Glutamatergic neuron (in vitro differentiated cells): ENCODE measurements around the gene NHSL2. TPM values are rescaled to one million over a fixed set of nuclear protein-coding genes. Genes with fewer than 3 reads are reported as not detected.

Experiments
- DNase-seq: peaks from one replicate; pipeline ENCODE4 v3.0.0; 2022
- H3K27ac Mint-ChIP-seq: one replicate; pipeline ENCODE4 v1.8.0; 2020; ENCODE audit warnings: mild to moderate bottlenecking, mixed read lengths, inconsistent platforms; ENCODE audit not compliant: unreplicated experiment
- H3K27me3 Mint-ChIP-seq: one replicate; pipeline ENCODE4 v1.8.0; 2020; ENCODE audit warnings: mild to moderate bottlenecking, moderate library complexity, mixed read lengths, inconsistent platforms; ENCODE audit not compliant: unreplicated experiment
- H3K36me3 Mint-ChIP-seq: one replicate; pipeline ENCODE4 v1.8.0; 2020; ENCODE audit warnings: mild to moderate bottlenecking, mixed read lengths, inconsistent platforms; ENCODE audit not compliant: unreplicated experiment
- H3K4me1 Mint-ChIP-seq: one replicate; pipeline ENCODE4 v1.8.0; 2020; ENCODE audit warnings: mild to moderate bottlenecking, low read depth, mixed read lengths, inconsistent platforms; ENCODE audit not compliant: unreplicated experiment
- H3K4me3 Mint-ChIP-seq: one replicate; pipeline ENCODE4 v1.8.0; 2020; ENCODE audit warnings: mild to moderate bottlenecking, mixed read lengths, inconsistent platforms; ENCODE audit not compliant: unreplicated experiment
- H3K9me3 Mint-ChIP-seq: one replicate; pipeline ENCODE4 v1.8.0; 2020; ENCODE audit warnings: mild to moderate bottlenecking, moderate library complexity, mixed read lengths, inconsistent platforms; ENCODE audit not compliant: unreplicated experiment
- total RNA-seq: library from RNA; stranded (reverse); fragmentation: NEBNext Ultra II Directional; extraction: Animal tissue kit (Norgen Biotek cat#: 25700); gene quantifications from one replicate; pipeline ENCODE4 v1.2.1, GENCODE V29; 2021; ENCODE audit not compliant: unreplicated experiment
- TF ChIP-seq, protein P1 (sequence below): fragments of 200-600 bp; sonication (generic); IDR thresholded peaks from one replicate; pipeline ENCODE4 v1.5.0; 2021; ENCODE audit not compliant: partially characterized antibody, unreplicated experiment

NHSL2 gene
- total RNA-seq, 1 donor from 2014 or later, result 7.3 TPM

DNA sequence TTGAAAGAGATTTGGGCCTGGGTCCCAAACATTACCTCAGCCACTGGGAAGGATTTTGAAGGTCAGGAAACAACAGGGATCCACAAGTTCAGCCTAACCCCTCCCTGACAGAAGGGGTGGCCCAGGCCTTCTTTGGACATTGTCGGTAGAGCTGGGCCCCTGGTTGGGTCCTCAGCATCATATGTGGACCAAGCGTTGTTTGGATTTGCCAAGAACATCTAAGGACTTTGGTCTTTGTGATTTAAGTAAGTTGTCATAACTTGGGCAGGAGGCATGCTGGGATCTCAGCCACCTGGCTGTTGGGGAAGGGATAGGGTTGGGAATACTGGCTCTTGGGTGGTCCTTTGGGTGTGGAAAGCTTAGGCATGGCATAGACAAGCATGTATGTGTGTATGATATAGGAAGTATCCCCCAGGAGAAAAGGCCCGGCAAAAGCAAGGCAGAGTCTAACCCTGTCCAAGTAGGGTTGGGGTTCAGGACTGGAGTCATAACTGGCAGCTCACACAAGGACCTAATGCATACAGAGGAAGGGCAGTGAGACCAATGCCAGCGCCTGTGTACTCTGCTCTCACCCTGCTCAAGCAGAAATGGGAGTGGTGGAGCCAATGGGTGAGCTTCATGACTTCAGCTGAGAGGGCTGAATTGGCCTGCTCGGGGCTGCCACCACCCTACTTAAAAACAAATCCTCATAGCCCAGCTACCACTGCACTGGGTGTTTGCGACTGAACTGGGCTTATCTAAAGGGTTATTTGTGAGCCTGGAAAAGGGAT is 118.2 kb downstream of the NHSL2 start:
- H3K27ac Mint-ChIP-seq, result no peak overlapping the region
- TF ChIP-seq, protein P1, sequence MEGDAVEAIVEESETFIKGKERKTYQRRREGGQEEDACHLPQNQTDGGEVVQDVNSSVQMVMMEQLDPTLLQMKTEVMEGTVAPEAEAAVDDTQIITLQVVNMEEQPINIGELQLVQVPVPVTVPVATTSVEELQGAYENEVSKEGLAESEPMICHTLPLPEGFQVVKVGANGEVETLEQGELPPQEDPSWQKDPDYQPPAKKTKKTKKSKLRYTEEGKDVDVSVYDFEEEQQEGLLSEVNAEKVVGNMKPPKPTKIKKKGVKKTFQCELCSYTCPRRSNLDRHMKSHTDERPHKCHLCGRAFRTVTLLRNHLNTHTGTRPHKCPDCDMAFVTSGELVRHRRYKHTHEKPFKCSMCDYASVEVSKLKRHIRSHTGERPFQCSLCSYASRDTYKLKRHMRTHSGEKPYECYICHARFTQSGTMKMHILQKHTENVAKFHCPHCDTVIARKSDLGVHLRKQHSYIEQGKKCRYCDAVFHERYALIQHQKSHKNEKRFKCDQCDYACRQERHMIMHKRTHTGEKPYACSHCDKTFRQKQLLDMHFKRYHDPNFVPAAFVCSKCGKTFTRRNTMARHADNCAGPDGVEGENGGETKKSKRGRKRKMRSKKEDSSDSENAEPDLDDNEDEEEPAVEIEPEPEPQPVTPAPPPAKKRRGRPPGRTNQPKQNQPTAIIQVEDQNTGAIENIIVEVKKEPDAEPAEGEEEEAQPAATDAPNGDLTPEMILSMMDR, result no peak
- DNase-seq, result no peak
- no peak overlapping the region for H3K4me3 Mint-ChIP-seq
- H3K36me3 Mint-ChIP-seq, result no peaks in the 10 kb centered on the region
- H3K9me3 Mint-ChIP-seq, result no peaks in the 10 kb centered on the region
- peaks cover 8% of the 10 kb centered on the region for H3K4me1 Mint-ChIP-seq
- H3K27me3 Mint-ChIP-seq, result no peaks in the 10 kb centered on the region

DNA sequence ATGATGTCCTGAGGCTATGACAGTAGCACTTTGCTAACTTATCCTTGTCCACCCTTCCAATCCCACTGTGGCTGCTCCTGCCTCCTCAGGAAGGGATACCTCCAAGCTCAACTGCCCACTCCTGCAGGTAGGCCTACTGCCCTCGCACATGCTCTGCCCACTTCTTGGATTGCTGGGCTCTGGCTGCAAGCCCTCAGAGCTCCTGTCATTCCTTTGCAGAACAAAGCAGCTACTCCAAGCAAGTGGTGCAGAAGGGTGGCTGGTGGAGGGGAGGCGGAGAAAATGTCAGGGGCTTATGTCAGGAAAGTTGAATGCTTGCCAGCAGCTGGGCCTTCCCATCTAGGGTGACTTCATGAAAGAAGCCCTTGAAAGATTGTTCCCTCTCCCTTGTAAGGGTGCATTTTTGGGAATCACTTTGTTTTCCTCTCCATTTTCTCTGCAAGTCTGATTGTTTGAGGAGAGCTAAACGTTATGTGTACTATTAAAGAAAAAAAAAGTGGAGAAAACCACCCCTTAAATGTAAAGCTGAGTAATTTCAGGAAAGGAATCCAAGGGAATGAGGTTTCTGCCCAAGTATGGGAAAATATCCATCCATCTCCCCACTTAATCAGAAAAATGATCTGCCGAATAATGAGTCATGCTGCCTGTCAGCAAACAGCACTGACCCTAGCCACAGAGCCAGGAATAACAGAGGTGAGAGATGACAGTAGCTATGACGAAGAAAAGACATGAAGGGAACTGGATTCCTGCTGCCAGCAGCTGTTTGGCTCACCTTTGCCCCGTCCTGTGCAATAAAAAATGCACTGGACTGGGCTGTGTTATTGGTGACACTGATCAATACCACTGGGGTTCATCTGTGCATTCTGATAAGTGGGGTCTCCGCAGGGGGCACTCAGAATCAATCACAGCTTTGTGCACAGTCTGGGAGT is 119.1 kb downstream of the NHSL2 start:
- no peaks in the 10 kb centered on the region for H3K9me3 Mint-ChIP-seq
- H3K27ac Mint-ChIP-seq, result no peak overlapping the region
- TF ChIP-seq, protein P1, result no peak
- H3K36me3 Mint-ChIP-seq, result no peaks in the 10 kb centered on the region
- H3K4me1 Mint-ChIP-seq, result peaks cover 8% of the 10 kb centered on the region
- no peak overlapping the region for H3K4me3 Mint-ChIP-seq
- no peak for DNase-seq
- H3K27me3 Mint-ChIP-seq, result no peaks in the 10 kb centered on the region

DNA sequence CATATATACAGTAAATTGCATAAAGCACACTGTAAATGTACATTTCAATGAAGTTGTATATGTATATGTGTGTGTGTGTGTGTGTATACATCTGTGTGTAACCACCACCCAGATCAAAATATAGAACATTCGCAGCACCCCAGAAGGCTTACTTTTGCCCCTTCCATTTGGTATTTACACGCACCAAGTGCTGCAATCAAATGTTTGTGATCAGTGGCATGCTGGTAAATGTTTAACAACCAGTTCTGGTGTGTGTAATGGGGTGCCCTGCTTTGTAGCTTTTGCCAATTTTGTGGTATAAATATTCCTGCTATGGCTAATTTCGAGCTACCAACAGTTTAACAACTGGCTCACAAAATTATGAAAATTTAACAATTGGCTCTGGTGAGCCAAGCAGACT is 119.8 kb downstream of the NHSL2 start:
- no peak overlapping the region for H3K4me3 Mint-ChIP-seq
- H3K27ac Mint-ChIP-seq, result no peak overlapping the region
- H3K4me1 Mint-ChIP-seq, result peaks cover 8% of the 10 kb centered on the region
- H3K9me3 Mint-ChIP-seq, result no peaks in the 10 kb centered on the region
- no peaks in the 10 kb centered on the region for H3K27me3 Mint-ChIP-seq
- H3K36me3 Mint-ChIP-seq, result no peaks in the 10 kb centered on the region
- no peak for DNase-seq
- TF ChIP-seq, protein P1, result no peak

DNA sequence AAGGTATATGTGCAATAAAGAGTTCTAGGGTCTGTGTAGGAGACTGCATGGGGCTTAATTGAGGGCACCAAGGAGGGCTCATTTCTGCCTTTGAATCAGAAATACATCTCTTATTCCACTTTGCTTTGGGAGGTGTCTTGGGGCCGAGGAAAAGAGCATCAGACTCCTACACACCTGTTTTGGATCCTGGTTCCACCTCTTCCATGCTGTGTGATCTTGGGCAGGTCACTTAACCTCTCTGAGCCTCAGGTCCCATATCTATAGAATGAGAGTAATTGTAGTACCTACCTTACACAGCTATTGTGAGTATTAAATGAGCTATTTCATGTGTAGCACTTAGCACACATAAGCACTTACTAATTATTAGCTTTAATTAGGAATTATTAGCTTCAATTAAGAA is 120.5 kb downstream of the NHSL2 start:
- Mint-ChIP-seq H3K4me3 (no peak overlapping the region), H3K27me3 (no peaks in the 10 kb centered on the region), H3K4me1 (peaks cover 8% of the 10 kb centered on the region), H3K27ac (no peak overlapping the region), H3K36me3 (no peaks in the 10 kb centered on the region), H3K9me3 (no peaks in the 10 kb centered on the region)
- DNase-seq, result no peak
- TF ChIP-seq, protein P1, result no peak
